HepG2 (cell line): ENCODE results near the gene NEAT1. TPM values are rescaled to one million over a fixed set of nuclear protein-coding genes. Genes with fewer than 3 reads are reported as not detected.

Source experiments
- ATAC-seq: fragments of 200-7000 bp; cut with Tn5 transposase; 3 replicates; pipeline ENCODE4 v1.9.1; 2020; ENCODE audit warnings: mild to moderate bottlenecking, moderate library complexity
- BruUV-seq: library from RNA; stranded (reverse); fragments of 400-500 nt; replicated peaks from 2 replicates; lab custom pipeline; 2021; lab: Mats Ljungman, UMichigan
- CTCF ChIA-PET: fragments of 300-600 bp; formaldehyde crosslinking; extraction: SDS; loops from one replicate; lab custom pipeline; 2021; ENCODE audit warnings: low total read pairs, inconsistent platforms, low intra/inter-chr PET ratio; lab: Yijun Ruan, JAX
- POLR2A ChIA-PET: fragments of 350-600 bp; sonication (Branson Sonifier 250); formaldehyde crosslinking; loops from one replicate; lab custom pipeline; 2020; ENCODE audit warnings: antibody characterized with exemption, inconsistent platforms; lab: Yijun Ruan, JAX
- DNase-seq: peaks from one replicate; pipeline ENCODE4 v3.0.0-alpha.2; 2015; ENCODE audit warnings: low spot score
- FAIRE-seq: peaks from 3 replicates; lab custom pipeline; 2011; peaks lifted over from hg19 to GRCh38; lab: Jason Lieb, UNC
- H2AFZ ChIP-seq: one replicate; pipeline ENCODE4 v1.6.1; 2011; ENCODE audit warnings: low read length, inconsistent platforms
- H3K27ac ChIP-seq: fragments of 300-600 bp; 3 replicates; pipeline ENCODE4 v1.8.0; 2011; ENCODE audit warnings: mixed run types, mild to moderate bottlenecking, mixed read lengths, low read length, inconsistent platforms; ENCODE audit not compliant: insufficient read depth; ENCODE audit errors: extremely low read length
- H3K27me3 ChIP-seq, 2 experiments: fragments of 200-600 bp in 1 of 2; 2 replicates in 1 of 2; 3 replicates in 1 of 2; pipeline versions ENCODE4 v1.6.0 to v1.8.0; 2011; ENCODE audit warnings: low read length in 2 of 2, mild to moderate bottlenecking in 2 of 2, moderate library complexity in 2 of 2, inconsistent platforms in 1 of 2; ENCODE audit not compliant: insufficient read depth in 2 of 2, control insufficient read depth in 1 of 2
- H3K36me3 ChIP-seq, 2 experiments: fragments of 200-600 bp in 1 of 2; replicated peaks in 1 of 2; 2 replicates in 1 of 2; 3 replicates in 1 of 2; pipeline versions ENCODE4 v1.5.1 to v1.8.0; 2011; ENCODE audit warnings: low read length in 2 of 2, inconsistent platforms in 1 of 2; ENCODE audit not compliant: insufficient read depth in 2 of 2, control insufficient read depth in 1 of 2
- H3K4me1 ChIP-seq: 2 replicates; pipeline ENCODE4 v1.5.1; 2012; ENCODE audit warnings: low read length, inconsistent platforms; ENCODE audit not compliant: insufficient read depth
- H3K4me2 ChIP-seq: 2 replicates; pipeline ENCODE4 v1.6.0; 2011; ENCODE audit warnings: low read depth, low read length, inconsistent platforms
- H3K4me3 ChIP-seq, 3 experiments: fragments of 200-600 bp in 1 of 3; sonication (generic), shearing (Covaris generic) in 1 of 3; replicated peaks in 1 of 3; 2 replicates each; pipeline ENCODE4 v1.5.1; 2011 to 2016; ENCODE audit warnings: low read length in 3 of 3, inconsistent platforms in 2 of 3, low read depth in 2 of 3, mild to moderate bottlenecking in 2 of 3, control low read depth in 1 of 3, mixed read lengths in 1 of 3; ENCODE audit not compliant: insufficient read depth in 1 of 3
- H3K79me2 ChIP-seq: one replicate; pipeline ENCODE4 v1.6.1; 2011; ENCODE audit warnings: low read length, inconsistent platforms; ENCODE audit not compliant: insufficient read depth
- H3K9ac ChIP-seq: 2 replicates; pipeline ENCODE4 v1.6.0; 2011; ENCODE audit warnings: mild to moderate bottlenecking, low read depth, low read length, inconsistent platforms; ENCODE audit not compliant: insufficient read depth
- H3K9me3 ChIP-seq: 2 replicates; pipeline ENCODE4 v1.5.1; 2012; ENCODE audit warnings: mild to moderate bottlenecking, low read length
- H4K20me1 ChIP-seq: 2 replicates; pipeline ENCODE4 v1.6.0; 2011; ENCODE audit warnings: inconsistent platforms, mild to moderate bottlenecking, low read length, moderate library complexity; ENCODE audit not compliant: insufficient read depth
- AHR ChIP-seq: IDR thresholded peaks from 2 replicates; pipeline ENCODE4 v1.6.1; 2018; ENCODE audit warnings: missing genetic modification reagents, missing compliant biosample characterization
- CHD2 ChIP-seq: IDR thresholded peaks from 2 replicates; pipeline ENCODE4 v1.6.1; 2011; ENCODE audit warnings: low read depth, low read length, improper control_type of control experiment
- DNMT1 ChIP-seq: sonication (generic); formaldehyde crosslinking; IDR thresholded peaks from 2 replicates; pipeline ENCODE4 v1.5.1; 2020; ENCODE audit warnings: mild to moderate bottlenecking, missing genetic modification reagents
- GABPA ChIP-seq, 2 experiments: IDR thresholded peaks; 2 replicates each; pipeline ENCODE4 v1.6.1; 2011 to 2016; ENCODE audit warnings: low read depth in 2 of 2, low read length in 1 of 2, missing biosample characterization in 1 of 2, missing genetic modification characterization in 1 of 2
- HIVEP1 ChIP-seq: sonication (generic); formaldehyde crosslinking; IDR thresholded peaks from 2 replicates; pipeline ENCODE4 v1.4.0; 2020; ENCODE audit warnings: mild to moderate bottlenecking, missing genetic modification reagents
- MED13 ChIP-seq: sonication (generic); formaldehyde crosslinking; IDR thresholded peaks from 2 replicates; pipeline ENCODE4 v1.5.0; 2020; ENCODE audit warnings: missing genetic modification reagents
- SIX4 ChIP-seq: sonication (generic); formaldehyde crosslinking; IDR thresholded peaks from 2 replicates; pipeline ENCODE4 v1.4.0; 2020; ENCODE audit warnings: missing genetic modification reagents
- SMAD3 ChIP-seq: sonication (generic); formaldehyde crosslinking; IDR thresholded peaks from 2 replicates; pipeline ENCODE4 v1.4.0; 2020; ENCODE audit warnings: missing genetic modification reagents
- SOX5 ChIP-seq: IDR thresholded peaks from 2 replicates; pipeline ENCODE4 v1.6.1; 2016; ENCODE audit warnings: borderline replicate concordance
- SP1 ChIP-seq, 2 experiments: fragments of 450-650 bp in 1 of 2; sonication (generic) in 1 of 2; formaldehyde crosslinking in 1 of 2; IDR thresholded peaks; 2 replicates each; pipeline versions ENCODE4 v1.4.0 to v1.6.1; 2016 to 2020; ENCODE audit warnings: missing genetic modification reagents in 1 of 2
- U2AF2 ChIP-seq: fragments of 200-400 bp; formaldehyde crosslinking; IDR thresholded peaks from 2 replicates; pipeline ENCODE4 v1.6.1; 2017; ENCODE audit warnings: low read depth, mild to moderate bottlenecking, low read length
- ZBTB38 ChIP-seq: sonication (generic); formaldehyde crosslinking; IDR thresholded peaks from 2 replicates; pipeline ENCODE4 v1.5.1; 2020; ENCODE audit warnings: mild to moderate bottlenecking, missing genetic modification reagents
- ZNF446 ChIP-seq: sonication (generic); formaldehyde crosslinking; IDR thresholded peaks from 2 replicates; pipeline ENCODE4 v1.5.0; 2020; ENCODE audit warnings: mild to moderate bottlenecking, missing genetic modification reagents
- ZNF510 ChIP-seq: sonication (generic); formaldehyde crosslinking; IDR thresholded peaks from 2 replicates; pipeline ENCODE4 v1.4.0; 2020; ENCODE audit warnings: low read depth, mild to moderate bottlenecking, missing genetic modification reagents
- ZNF543 ChIP-seq: sonication (generic); formaldehyde crosslinking; IDR thresholded peaks from 2 replicates; pipeline ENCODE4 v1.4.0; 2020; ENCODE audit warnings: mild to moderate bottlenecking, missing genetic modification reagents
- ZNF678 ChIP-seq: sonication (generic); formaldehyde crosslinking; IDR thresholded peaks from 2 replicates; pipeline ENCODE4 v1.4.0; 2020; ENCODE audit warnings: mild to moderate bottlenecking, missing genetic modification reagents
- ZNF776 ChIP-seq: sonication (generic); formaldehyde crosslinking; IDR thresholded peaks from 2 replicates; pipeline ENCODE4 v1.4.0; 2020; ENCODE audit warnings: mild to moderate bottlenecking, missing genetic modification reagents
- ZNF788 ChIP-seq: sonication (generic); formaldehyde crosslinking; IDR thresholded peaks from 2 replicates; pipeline ENCODE4 v1.5.0; 2020; ENCODE audit warnings: mild to moderate bottlenecking, missing genetic modification reagents, borderline replicate concordance
- ZZZ3 ChIP-seq: sonication (generic); formaldehyde crosslinking; IDR thresholded peaks from 2 replicates; pipeline ENCODE4 v1.4.0; 2020; ENCODE audit warnings: missing genetic modification reagents, mild to moderate bottlenecking, borderline replicate concordance
- WGBS: methylation state at CpG from one replicate; pipeline ENCODE4 v1.1.6; 2017; ENCODE audit warnings: low lambda C conversion rate; 5-methylcytosine and 5-hydroxymethylcytosine counted together
- in situ Hi-C: cut with HindIII; loops from 2 replicates; pipeline ENCODE4 v1.10.0; 2017; ENCODE audit warnings: low pct_unique_long_range_greater_than_20kb; ENCODE audit not compliant: extremely low pct_ligation_motif_present
- intact Hi-C: fragments of 100-400 bp; cut with micrococcal nuclease; formaldehyde crosslinking; loops from one replicate; pipeline ENCODE4 v1.10.0; 2022; ENCODE audit not compliant: unreplicated experiment
- polyA plus RNA-seq, 8 experiments: library from polyadenylated mRNA; depleted of rRNA in 3 of 8; stranded (reverse) in 7 of 8; unstranded in 1 of 8; fragments of >200 nt; fragmentation: Illumina TruSeq in 4 of 8; extraction: Trizol in 4 of 8; gene quantifications; 2 replicates each; pipeline versions ENCODE4 v1.2.1 to v1.2.3, GENCODE V29; 2011 to 2016; ENCODE audit warnings: low read depth in 4 of 8, missing spikeins in 1 of 8, mixed read lengths in 1 of 8; ENCODE audit not compliant: insufficient read depth in 1 of 8
- total RNA-seq, 5 experiments: library from RNA; depleted of rRNA; stranded (reverse); fragments of >200 nt; fragmentation: Illumina TruSeq; extraction: Trizol; gene quantifications; 2 replicates each; pipeline ENCODE4 v1.2.3, GENCODE V29; 2016; ENCODE audit warnings: low read depth in 1 of 5
- TF ChIP-seq, protein P1 (sequence below): sonication (generic); formaldehyde crosslinking; IDR thresholded peaks from 2 replicates; pipeline ENCODE4 v1.5.0; 2020; ENCODE audit warnings: mild to moderate bottlenecking, missing genetic modification reagents
- TF ChIP-seq, protein P2 (sequence below): sonication (generic); formaldehyde crosslinking; IDR thresholded peaks from 2 replicates; pipeline ENCODE4 v1.8.0; 2022; ENCODE audit warnings: missing genetic modification reagents, mild to moderate bottlenecking, inconsistent platforms, borderline replicate concordance

The NEAT1 gene
- total and polyA plus RNA-seq, 2 of the 13 experiments (the other 11 are each of a cell fraction or from before 2014, with no cell fraction given), result 20.5 to 41.2 TPM

DNA sequence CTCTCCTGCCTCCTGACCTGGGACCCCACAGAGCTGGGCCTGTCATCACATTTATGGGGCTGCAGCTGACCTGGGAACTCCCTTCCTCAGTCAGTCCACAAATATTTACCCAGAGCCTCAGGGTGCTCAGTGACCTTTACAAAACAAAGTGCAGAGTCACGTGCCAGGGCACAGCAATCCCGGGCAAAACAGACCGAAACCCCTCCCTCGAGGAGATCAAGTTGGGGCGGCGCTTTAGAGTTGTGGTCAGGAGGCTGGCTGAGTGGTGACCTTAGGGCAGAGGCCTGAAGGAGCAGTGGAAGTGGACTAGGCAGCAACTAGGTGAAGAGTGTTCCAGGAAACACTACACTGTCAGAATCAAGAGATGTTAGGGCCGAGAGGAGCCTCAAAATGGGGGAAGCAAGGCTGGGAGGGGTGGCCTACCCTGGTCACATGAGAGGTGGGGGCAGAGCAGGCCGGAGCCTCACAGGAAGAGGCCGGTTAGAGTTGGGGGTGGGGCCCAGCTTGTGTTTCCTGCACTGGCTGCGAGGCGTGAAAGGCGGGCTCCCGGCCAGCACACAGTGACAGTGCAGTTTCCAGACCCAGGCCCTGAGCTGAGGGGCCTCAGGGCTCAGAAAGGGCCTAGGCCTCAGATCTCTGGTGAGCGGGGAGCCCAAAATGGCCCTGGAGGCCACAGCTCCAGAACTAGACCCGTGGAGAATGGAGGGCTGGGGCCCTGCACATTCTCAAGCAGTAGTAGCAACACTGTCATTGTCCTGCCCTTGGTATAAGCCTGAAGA lies 3.7 kb upstream of the NEAT1 start:
- H2AFZ ChIP-seq, result no peak overlapping the region
- H3K27ac ChIP-seq, result peak overlapping the region; percentile 100
- FAIRE-seq, result peak; percentile 97
- ChIA-PET POLR2A (interaction anchor here (0.7 to 17.8 kb wide), 32 partner anchors 8 to 291 kb away, joined by 3 to 952 read pairs (median 8); partner anchors contain the start of genes DPF2, EHBP1L1, FRMD8 and MALAT1), CTCF (no interaction called here)
- 5% methylated on average over 8 of the region's 15 CpGs for WGBS
- H3K27me3 ChIP-seq, result no peaks in the 10 kb centered on the region; a peak in 1 of 5 replicates
- intact Hi-C loops, result loop anchor here (1.0 to 5.0 kb wide), 2 partner anchors 8 to 93 kb away; no protein-coding TSS in a partner anchor
- peaks cover 12% of the 10 kb centered on the region for H4K20me1 ChIP-seq
- H3K9me3 ChIP-seq, result no peaks in the 10 kb centered on the region
- H3K4me3 ChIP-seq, result peak overlapping the region; percentile 66 to 87 (median 70)
- BruUV-seq, result no TSS peak
- H3K79me2 ChIP-seq, result peaks cover 51% of the 10 kb centered on the region
- peak overlapping the region; percentile 99 for H3K4me2 ChIP-seq
- H3K9ac ChIP-seq, result peak overlapping the region; percentile 100
- peak; percentile 52 for ATAC-seq
- H3K36me3 ChIP-seq, result no peaks in the 10 kb centered on the region
- peaks cover 67% of the 10 kb centered on the region for H3K4me1 ChIP-seq
- DNase-seq, result peak; percentile 99
- in situ Hi-C loops, result loop anchor here (5.0 kb wide), 1 partner anchor 37 kb away; the partner anchor contains the start of gene SLC25A45
- TF ChIP-seq ZNF543 (CRISPR knock-in tag) (no peak; the same call in 1 of the 2 replicates), ZBTB38 (no peak; the same call in 1 of the 2 replicates), CHD2 (peak; percentile 46; the same call in 1 of the 2 replicates), SP1 (IDR thresholded peaks at IDR 0.05) (no peak), SP1 (CRISPR knock-in tag; IDR thresholded peaks at IDR 0.05) (peak; percentile 35; the same call in 1 of the 2 replicates), MED13 (CRISPR knock-in tag) (peak; percentile 79; the same call in 1 of the 2 replicates), SMAD3 (CRISPR knock-in tag) (peak; percentile 55; the same call in 1 of the 2 replicates), U2AF2 (no peak), ZNF788 (CRISPR knock-in tag) (no peak; the same call in 1 of the 2 replicates), ZNF510 (CRISPR knock-in tag) (no peak), ZNF776 (CRISPR knock-in tag) (no peak), AHR (0 out of 2 replicates have a peak, but pooled peaks have one; percentile 32), GABPA (IDR thresholded peaks at IDR 0.05; ENCODE audit: low read depth, low read length) (no peak), GABPA (CRISPR knock-in tag; IDR thresholded peaks at IDR 0.05; ENCODE audit: low read depth) (no peak), ZNF446 (CRISPR knock-in tag) (no peak), ZZZ3 (CRISPR knock-in tag) (no peak), DNMT1 (CRISPR knock-in tag) (no peak), SOX5 (CRISPR knock-in tag) (peak; percentile 94), ZNF678 (no peak), SIX4 (CRISPR knock-in tag) (peak; percentile 34; the same call in 1 of the 2 replicates), HIVEP1 (CRISPR knock-in tag) (peak; percentile 100)
- TF ChIP-seq, protein P1, sequence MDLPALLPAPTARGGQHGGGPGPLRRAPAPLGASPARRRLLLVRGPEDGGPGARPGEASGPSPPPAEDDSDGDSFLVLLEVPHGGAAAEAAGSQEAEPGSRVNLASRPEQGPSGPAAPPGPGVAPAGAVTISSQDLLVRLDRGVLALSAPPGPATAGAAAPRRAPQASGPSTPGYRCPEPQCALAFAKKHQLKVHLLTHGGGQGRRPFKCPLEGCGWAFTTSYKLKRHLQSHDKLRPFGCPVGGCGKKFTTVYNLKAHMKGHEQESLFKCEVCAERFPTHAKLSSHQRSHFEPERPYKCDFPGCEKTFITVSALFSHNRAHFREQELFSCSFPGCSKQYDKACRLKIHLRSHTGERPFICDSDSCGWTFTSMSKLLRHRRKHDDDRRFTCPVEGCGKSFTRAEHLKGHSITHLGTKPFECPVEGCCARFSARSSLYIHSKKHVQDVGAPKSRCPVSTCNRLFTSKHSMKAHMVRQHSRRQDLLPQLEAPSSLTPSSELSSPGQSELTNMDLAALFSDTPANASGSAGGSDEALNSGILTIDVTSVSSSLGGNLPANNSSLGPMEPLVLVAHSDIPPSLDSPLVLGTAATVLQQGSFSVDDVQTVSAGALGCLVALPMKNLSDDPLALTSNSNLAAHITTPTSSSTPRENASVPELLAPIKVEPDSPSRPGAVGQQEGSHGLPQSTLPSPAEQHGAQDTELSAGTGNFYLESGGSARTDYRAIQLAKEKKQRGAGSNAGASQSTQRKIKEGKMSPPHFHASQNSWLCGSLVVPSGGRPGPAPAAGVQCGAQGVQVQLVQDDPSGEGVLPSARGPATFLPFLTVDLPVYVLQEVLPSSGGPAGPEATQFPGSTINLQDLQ (CRISPR knock-in tag), result peak; percentile 59; the same call in 1 of the 2 replicates
- TF ChIP-seq, protein P2, sequence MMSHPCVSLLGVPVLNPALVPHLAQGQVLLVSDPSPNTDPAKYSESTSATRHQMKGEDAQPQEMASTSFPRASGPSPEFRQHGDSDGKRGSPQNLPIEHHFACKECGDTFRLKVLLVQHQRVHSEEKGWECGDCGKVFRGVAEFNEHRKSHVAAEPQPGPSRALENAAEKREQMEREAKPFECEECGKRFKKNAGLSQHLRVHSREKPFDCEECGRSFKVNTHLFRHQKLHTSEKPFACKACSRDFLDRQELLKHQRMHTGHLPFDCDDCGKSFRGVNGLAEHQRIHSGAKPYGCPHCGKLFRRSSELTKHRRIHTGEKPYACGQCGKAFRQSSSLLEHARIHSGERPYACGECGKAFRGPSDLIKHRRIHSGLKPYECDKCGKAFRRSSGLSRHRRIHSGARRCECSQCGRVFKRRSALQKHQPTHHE (CRISPR knock-in tag), result peak; percentile 53; the same call in 1 of the 2 replicates
